GM10266 (cell line): Measurements from ENCODE around the gene MPHOSPH10.

Experiments used
- DNase-seq: peaks from one replicate; pipeline ENCODE4 v3.0.0; 2012; ENCODE audit errors: extremely low spot score
- CTCF ChIP-seq: IDR thresholded peaks from 2 replicates; pipeline ENCODE4 v1.5.1; 2012; ENCODE audit warnings: mild to moderate bottlenecking, low read depth; ENCODE audit not compliant: control insufficient read depth, insufficient read depth; ENCODE audit errors: missing control alignments

The MPHOSPH10 gene

GRCh38 chr2:71121479-71121878 lies 9.0 kb upstream of the MPHOSPH10 start:
- DNase-seq = no peak
- no peak for TF ChIP-seq CTCF

GRCh38 chr2:71122387-71123298 lies 7.8 kb upstream of the MPHOSPH10 start:
- no peak for TF ChIP-seq CTCF
- DNase-seq = no peak

GRCh38 chr2:71125506-71126294 lies 4.7 kb upstream of the MPHOSPH10 start:
- no peak for TF ChIP-seq CTCF

GRCh38 chr2:71126957-71127356 lies 3.5 kb upstream of the MPHOSPH10 start:
- TF ChIP-seq CTCF = no peak

More at GRCh38 chr2:71125506-71126294, 4.7 kb upstream of the MPHOSPH10 start:
- no peak for DNase-seq

GRCh38 chr2:71129114-71129901 lies 1.1 kb upstream of the MPHOSPH10 start:
- no peak for TF ChIP-seq CTCF
- DNase-seq = no peak

More at GRCh38 chr2:71126957-71127356, 3.5 kb upstream of the MPHOSPH10 start:
- DNase-seq = no peak

GRCh38 chr2:71129902-71130151 lies 607 bp upstream of the MPHOSPH10 start:
- no peak for TF ChIP-seq CTCF
- DNase-seq = no peak
